HepG2 (cell line): ENCODE measurements around the gene SORBS2. TPM values are rescaled to one million over a fixed set of nuclear protein-coding genes. Genes with fewer than 3 reads are reported as not detected.

ENCODE experiments used
- ATAC-seq: fragments of 200-7000 bp; cut with Tn5 transposase; 3 replicates; pipeline ENCODE4 v1.9.1; 2020; ENCODE audit warnings: mild to moderate bottlenecking, moderate library complexity
- BruUV-seq: library from RNA; stranded (reverse); fragments of 400-500 nt; replicated peaks from 2 replicates; lab custom pipeline; 2021; lab: Mats Ljungman, UMichigan
- CTCF ChIA-PET: fragments of 300-600 bp; formaldehyde crosslinking; extraction: SDS; loops from one replicate; lab custom pipeline; 2021; ENCODE audit warnings: low total read pairs, inconsistent platforms, low intra/inter-chr PET ratio; lab: Yijun Ruan, JAX
- POLR2A ChIA-PET: fragments of 350-600 bp; sonication (Branson Sonifier 250); formaldehyde crosslinking; loops from one replicate; lab custom pipeline; 2020; ENCODE audit warnings: antibody characterized with exemption, inconsistent platforms; lab: Yijun Ruan, JAX
- DNase-seq: peaks from one replicate; pipeline ENCODE4 v3.0.0-alpha.2; 2015; ENCODE audit warnings: low spot score
- FAIRE-seq: peaks from 3 replicates; lab custom pipeline; 2011; peaks lifted over from hg19 to GRCh38; lab: Jason Lieb, UNC
- H2AFZ ChIP-seq: one replicate; pipeline ENCODE4 v1.6.1; 2011; ENCODE audit warnings: low read length, inconsistent platforms
- H3K27ac ChIP-seq: fragments of 300-600 bp; 3 replicates; pipeline ENCODE4 v1.8.0; 2011; ENCODE audit warnings: mixed run types, mild to moderate bottlenecking, mixed read lengths, low read length, inconsistent platforms; ENCODE audit not compliant: insufficient read depth; ENCODE audit errors: extremely low read length
- H3K27me3 ChIP-seq, 2 experiments: fragments of 200-600 bp in 1 of 2; 2 replicates in 1 of 2; 3 replicates in 1 of 2; pipeline versions ENCODE4 v1.6.0 to v1.8.0; 2011; ENCODE audit warnings: low read length in 2 of 2, mild to moderate bottlenecking in 2 of 2, moderate library complexity in 2 of 2, inconsistent platforms in 1 of 2; ENCODE audit not compliant: insufficient read depth in 2 of 2, control insufficient read depth in 1 of 2
- H3K36me3 ChIP-seq, 2 experiments: fragments of 200-600 bp in 1 of 2; replicated peaks in 1 of 2; 2 replicates in 1 of 2; 3 replicates in 1 of 2; pipeline versions ENCODE4 v1.5.1 to v1.8.0; 2011; ENCODE audit warnings: low read length in 2 of 2, inconsistent platforms in 1 of 2; ENCODE audit not compliant: insufficient read depth in 2 of 2, control insufficient read depth in 1 of 2
- H3K4me1 ChIP-seq: 2 replicates; pipeline ENCODE4 v1.5.1; 2012; ENCODE audit warnings: low read length, inconsistent platforms; ENCODE audit not compliant: insufficient read depth
- H3K4me2 ChIP-seq: 2 replicates; pipeline ENCODE4 v1.6.0; 2011; ENCODE audit warnings: low read depth, low read length, inconsistent platforms
- H3K4me3 ChIP-seq, 3 experiments: fragments of 200-600 bp in 1 of 3; sonication (generic), shearing (Covaris generic) in 1 of 3; replicated peaks in 1 of 3; 2 replicates each; pipeline ENCODE4 v1.5.1; 2011 to 2016; ENCODE audit warnings: low read length in 3 of 3, inconsistent platforms in 2 of 3, low read depth in 2 of 3, mild to moderate bottlenecking in 2 of 3, control low read depth in 1 of 3, mixed read lengths in 1 of 3; ENCODE audit not compliant: insufficient read depth in 1 of 3
- H3K79me2 ChIP-seq: one replicate; pipeline ENCODE4 v1.6.1; 2011; ENCODE audit warnings: low read length, inconsistent platforms; ENCODE audit not compliant: insufficient read depth
- H3K9ac ChIP-seq: 2 replicates; pipeline ENCODE4 v1.6.0; 2011; ENCODE audit warnings: mild to moderate bottlenecking, low read depth, low read length, inconsistent platforms; ENCODE audit not compliant: insufficient read depth
- H3K9me3 ChIP-seq: 2 replicates; pipeline ENCODE4 v1.5.1; 2012; ENCODE audit warnings: mild to moderate bottlenecking, low read length
- H4K20me1 ChIP-seq: 2 replicates; pipeline ENCODE4 v1.6.0; 2011; ENCODE audit warnings: inconsistent platforms, mild to moderate bottlenecking, low read length, moderate library complexity; ENCODE audit not compliant: insufficient read depth
- ATF7-NPFF ChIP-seq: sonication (generic); formaldehyde crosslinking; IDR thresholded peaks from 2 replicates; pipeline ENCODE4 v1.8.1; 2023; ENCODE audit warnings: mild to moderate bottlenecking, low read depth, missing genetic modification reagents, moderate library complexity
- HIVEP1 ChIP-seq: sonication (generic); formaldehyde crosslinking; IDR thresholded peaks from 2 replicates; pipeline ENCODE4 v1.4.0; 2020; ENCODE audit warnings: mild to moderate bottlenecking, missing genetic modification reagents
- HOXA3 ChIP-seq: sonication (generic); formaldehyde crosslinking; IDR thresholded peaks from 2 replicates; pipeline ENCODE4 v1.5.0; 2020; ENCODE audit warnings: missing genetic modification reagents
- IKZF1 ChIP-seq: fragments of 450-650 bp; IDR thresholded peaks from 2 replicates; pipeline ENCODE4 v1.7.1; 2016
- LCORL ChIP-seq, 2 experiments: fragments of 450-650 bp in 1 of 2; sonication (generic) in 1 of 2; formaldehyde crosslinking in 1 of 2; IDR thresholded peaks; 2 replicates each; pipeline versions ENCODE4 v1.5.0 to v1.6.1; 2017 to 2020; ENCODE audit warnings: antibody characterized with exemption in 1 of 2, missing genetic modification reagents in 1 of 2
- MIXL1 ChIP-seq: IDR thresholded peaks from 2 replicates; pipeline ENCODE4 v1.6.1; 2016
- SOX6 ChIP-seq, 2 experiments: fragments of 450-650 bp in 1 of 2; sonication (generic) in 1 of 2; formaldehyde crosslinking in 1 of 2; IDR thresholded peaks; 2 replicates each; pipeline versions ENCODE4 v1.4.0 to v1.6.1; 2017 to 2020; ENCODE audit warnings: antibody characterized with exemption in 1 of 2, mild to moderate bottlenecking in 1 of 2, missing genetic modification reagents in 1 of 2
- TGIF2 ChIP-seq: IDR thresholded peaks from 2 replicates; pipeline ENCODE4 v1.6.1; 2016; ENCODE audit warnings: control low read depth, missing compliant biosample characterization
- TSC22D2 ChIP-seq: sonication (generic); formaldehyde crosslinking; IDR thresholded peaks from 2 replicates; pipeline ENCODE4 v1.5.1; 2020; ENCODE audit warnings: missing genetic modification reagents, mild to moderate bottlenecking, borderline replicate concordance
- ZBTB38 ChIP-seq: sonication (generic); formaldehyde crosslinking; IDR thresholded peaks from 2 replicates; pipeline ENCODE4 v1.5.1; 2020; ENCODE audit warnings: mild to moderate bottlenecking, missing genetic modification reagents
- ZMAT3 ChIP-seq: sonication (generic); formaldehyde crosslinking; conservative IDR thresholded peaks from 2 replicates; pipeline ENCODE4 v1.7.0; 2021; ENCODE audit warnings: missing genetic modification reagents
- ZNF337 ChIP-seq: sonication (generic); formaldehyde crosslinking; IDR thresholded peaks from 2 replicates; pipeline ENCODE4 v1.5.1; 2020; ENCODE audit warnings: missing genetic modification reagents, low read depth, mild to moderate bottlenecking, borderline replicate concordance
- ZNF530 ChIP-seq: sonication (generic); formaldehyde crosslinking; IDR thresholded peaks from 2 replicates; pipeline ENCODE4 v1.5.0; 2020; ENCODE audit warnings: low read depth, mild to moderate bottlenecking, missing genetic modification reagents
- ZNF577 ChIP-seq: sonication (generic); formaldehyde crosslinking; IDR thresholded peaks from 2 replicates; pipeline ENCODE4 v1.4.0; 2020; ENCODE audit warnings: mild to moderate bottlenecking, low read depth, missing genetic modification reagents, borderline replicate concordance
- ZNF775 ChIP-seq: sonication (generic); formaldehyde crosslinking; IDR thresholded peaks from 2 replicates; pipeline ENCODE4 v1.4.0; 2020; ENCODE audit warnings: missing genetic modification reagents, mild to moderate bottlenecking, moderate library complexity, borderline replicate concordance
- WGBS: methylation state at CpG from one replicate; pipeline ENCODE4 v1.1.6; 2017; ENCODE audit warnings: low lambda C conversion rate; 5-methylcytosine and 5-hydroxymethylcytosine counted together
- in situ Hi-C: cut with HindIII; loops from 2 replicates; pipeline ENCODE4 v1.10.0; 2017; ENCODE audit warnings: low pct_unique_long_range_greater_than_20kb; ENCODE audit not compliant: extremely low pct_ligation_motif_present
- intact Hi-C: fragments of 100-400 bp; cut with micrococcal nuclease; formaldehyde crosslinking; loops from one replicate; pipeline ENCODE4 v1.10.0; 2022; ENCODE audit not compliant: unreplicated experiment
- polyA plus RNA-seq, 8 experiments: library from polyadenylated mRNA; depleted of rRNA in 3 of 8; stranded (reverse) in 7 of 8; unstranded in 1 of 8; fragments of >200 nt; fragmentation: Illumina TruSeq in 4 of 8; extraction: Trizol in 4 of 8; gene quantifications; 2 replicates each; pipeline versions ENCODE4 v1.2.1 to v1.2.3, GENCODE V29; 2011 to 2016; ENCODE audit warnings: low read depth in 4 of 8, missing spikeins in 1 of 8, mixed read lengths in 1 of 8; ENCODE audit not compliant: insufficient read depth in 1 of 8
- total RNA-seq, 5 experiments: library from RNA; depleted of rRNA; stranded (reverse); fragments of >200 nt; fragmentation: Illumina TruSeq; extraction: Trizol; gene quantifications; 2 replicates each; pipeline ENCODE4 v1.2.3, GENCODE V29; 2016; ENCODE audit warnings: low read depth in 1 of 5
- TF ChIP-seq, protein P1 (sequence below), 2 experiments: sonication (generic) in 1 of 2; formaldehyde crosslinking in 1 of 2; IDR thresholded peaks; 2 replicates each; pipeline versions ENCODE4 v1.4.0 to v1.6.1; 2018 to 2020; ENCODE audit warnings: missing genetic modification reagents in 2 of 2, borderline replicate concordance in 1 of 2, low read depth in 1 of 2, mild to moderate bottlenecking in 1 of 2, missing biosample characterization in 1 of 2
- TF ChIP-seq, protein P2 (sequence below): IDR thresholded peaks from 2 replicates; pipeline ENCODE4 v1.6.1; 2016; ENCODE audit warnings: missing biosample characterization, missing genetic modification reagents, low read depth
- TF ChIP-seq, protein P3 (sequence below): IDR thresholded peaks from 2 replicates; pipeline ENCODE4 v1.6.1; 2016; ENCODE audit warnings: missing compliant biosample characterization, missing genetic modification reagents, borderline replicate concordance

The SORBS2 gene
- total and polyA plus RNA-seq, 2 of the 13 experiments (the other 11 are each of a cell fraction or from before 2014, with no cell fraction given) = 25.0 to 80.5 TPM

DNA sequence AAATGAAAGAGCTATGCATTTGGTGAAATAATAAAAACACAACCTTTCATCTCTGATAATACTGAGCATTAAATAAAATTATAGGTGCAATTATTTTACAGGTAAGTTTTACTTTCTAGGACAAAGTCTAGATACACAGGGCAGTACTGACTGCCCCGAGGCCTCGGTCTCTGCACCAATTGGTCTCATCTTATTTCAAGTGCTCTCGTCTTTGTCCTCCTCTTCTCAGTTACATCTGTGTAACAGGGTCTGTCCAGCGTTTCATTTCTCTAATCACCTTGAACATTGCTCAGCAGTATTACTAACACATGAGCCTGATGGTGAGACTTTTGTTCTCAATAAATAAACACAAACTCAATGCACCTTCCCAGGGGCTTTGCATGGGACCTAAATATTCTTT is 44.5 kb downstream of the SORBS2 start:
- H2AFZ ChIP-seq = no peak overlapping the region
- WGBS = 82% methylated on average over 4 of the region's 4 CpGs
- ATAC-seq = no peak
- H3K9me3 ChIP-seq = no peaks in the 10 kb centered on the region
- no peak overlapping the region for H3K4me3 ChIP-seq
- no peak for DNase-seq
- TF ChIP-seq TSC22D2 (CRISPR knock-in tag) = no peak
- TF ChIP-seq, protein P1, sequence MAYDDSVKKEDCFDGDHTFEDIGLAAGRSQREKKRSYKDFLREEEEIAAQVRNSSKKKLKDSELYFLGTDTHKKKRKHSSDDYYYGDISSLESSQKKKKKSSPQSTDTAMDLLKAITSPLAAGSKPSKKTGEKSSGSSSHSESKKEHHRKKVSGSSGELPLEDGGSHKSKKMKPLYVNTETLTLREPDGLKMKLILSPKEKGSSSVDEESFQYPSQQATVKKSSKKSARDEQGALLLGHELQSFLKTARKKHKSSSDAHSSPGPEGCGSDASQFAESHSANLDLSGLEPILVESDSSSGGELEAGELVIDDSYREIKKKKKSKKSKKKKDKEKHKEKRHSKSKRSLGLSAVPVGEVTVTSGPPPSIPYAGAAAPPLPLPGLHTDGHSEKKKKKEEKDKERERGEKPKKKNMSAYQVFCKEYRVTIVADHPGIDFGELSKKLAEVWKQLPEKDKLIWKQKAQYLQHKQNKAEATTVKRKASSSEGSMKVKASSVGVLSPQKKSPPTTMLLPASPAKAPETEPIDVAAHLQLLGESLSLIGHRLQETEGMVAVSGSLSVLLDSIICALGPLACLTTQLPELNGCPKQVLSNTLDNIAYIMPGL (CRISPR knock-in tag; IDR thresholded peaks at IDR 0.05; ENCODE audit: borderline replicate concordance in 1 of 2, low read depth in 1 of 2) = no peak
- TF ChIP-seq TGIF2 (CRISPR knock-in tag) = no peak
- TF ChIP-seq, protein P2, sequence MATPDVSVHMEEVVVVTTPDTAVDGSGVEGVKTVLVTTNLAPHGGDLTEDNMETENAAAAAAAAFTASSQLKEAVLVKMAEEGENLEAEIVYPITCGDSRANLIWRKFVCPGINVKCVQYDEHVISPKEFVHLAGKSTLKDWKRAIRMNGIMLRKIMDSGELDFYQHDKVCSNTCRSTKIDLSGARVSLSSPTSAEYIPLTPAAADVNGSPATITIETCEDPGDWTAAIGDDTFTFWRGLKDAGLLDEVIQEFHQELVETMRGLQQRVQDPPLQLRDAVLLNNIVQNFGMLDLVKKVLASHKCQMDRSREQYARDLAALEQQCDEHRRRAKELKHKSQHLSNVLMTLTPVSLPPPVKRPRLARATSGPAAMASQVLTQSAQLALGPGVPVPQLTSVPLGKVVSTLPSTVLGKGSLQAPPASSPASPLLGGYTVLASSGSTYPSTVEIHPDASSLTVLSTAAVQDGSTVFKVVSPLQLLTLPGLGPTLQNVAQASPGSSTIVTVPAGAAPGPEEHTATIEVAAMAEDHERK (CRISPR knock-in tag) = no peak
- TF ChIP-seq, protein P3, sequence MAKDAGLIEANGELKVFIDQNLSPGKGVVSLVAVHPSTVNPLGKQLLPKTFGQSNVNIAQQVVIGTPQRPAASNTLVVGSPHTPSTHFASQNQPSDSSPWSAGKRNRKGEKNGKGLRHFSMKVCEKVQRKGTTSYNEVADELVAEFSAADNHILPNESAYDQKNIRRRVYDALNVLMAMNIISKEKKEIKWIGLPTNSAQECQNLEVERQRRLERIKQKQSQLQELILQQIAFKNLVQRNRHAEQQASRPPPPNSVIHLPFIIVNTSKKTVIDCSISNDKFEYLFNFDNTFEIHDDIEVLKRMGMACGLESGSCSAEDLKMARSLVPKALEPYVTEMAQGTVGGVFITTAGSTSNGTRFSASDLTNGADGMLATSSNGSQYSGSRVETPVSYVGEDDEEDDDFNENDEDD (CRISPR knock-in tag) = no peak
- no peak for TF ChIP-seq ZNF337 (CRISPR knock-in tag)
- no peak for TF ChIP-seq ZMAT3
- no peak for TF ChIP-seq LCORL (IDR thresholded peaks at IDR 0.05)
- no peak for TF ChIP-seq LCORL (CRISPR knock-in tag; IDR thresholded peaks at IDR 0.05)
- no peak for TF ChIP-seq IKZF1
- TF ChIP-seq HIVEP1 = no peak
- TF ChIP-seq HOXA3 (CRISPR knock-in tag) = no peak
- TF ChIP-seq SOX6 (IDR thresholded peaks at IDR 0.05) = no peak
- no peak for TF ChIP-seq SOX6 (CRISPR knock-in tag; IDR thresholded peaks at IDR 0.05)
- no peak for TF ChIP-seq ZNF530 (CRISPR knock-in tag)
- no peak for TF ChIP-seq ZNF775 (CRISPR knock-in tag)
- no peak for TF ChIP-seq MIXL1
- TF ChIP-seq ZBTB38 (CRISPR knock-in tag) = no peak
- no peak for TF ChIP-seq ATF7-NPFF (CRISPR knock-in tag)
- no peak for TF ChIP-seq ZNF577
- H3K27me3 ChIP-seq = no peaks in the 10 kb centered on the region
- intact Hi-C loops = no loop called here
- no peak overlapping the region for H3K4me2 ChIP-seq
- peaks cover 23% of the 10 kb centered on the region for H3K79me2 ChIP-seq
- BruUV-seq = no TSS peak
- POLR2A ChIA-PET = no interaction called here
- no peak for FAIRE-seq
- H3K27ac ChIP-seq = no peak overlapping the region
- in situ Hi-C loops = no loop called here
- peaks cover 1 to 2% of the 10 kb centered on the region in 2 experiments; a peak in 1 of 5 replicates for H3K36me3 ChIP-seq
- H4K20me1 ChIP-seq = no peaks in the 10 kb centered on the region
- CTCF ChIA-PET = no interaction called here
- no peak overlapping the region for H3K9ac ChIP-seq
- peaks cover 17% of the 10 kb centered on the region for H3K4me1 ChIP-seq
